Muscle layer of duodenum (tissue), 2 donors: ENCODE results near the gene GSX1.

Experiments
- H3K27ac ChIP-seq: one replicate; pipeline ENCODE4 v1.7.0; 2013; ENCODE audit warnings: mild to moderate bottlenecking, low read length
- H3K27me3 ChIP-seq: one replicate; pipeline ENCODE4 v1.7.0; 2013; ENCODE audit warnings: low read depth, mild to moderate bottlenecking, control low read depth, low read length
- H3K36me3 ChIP-seq, 2 donors: one replicate each; pipeline ENCODE4 v1.7.0; 2013; ENCODE audit warnings: low read length in 2 of 2, control low read depth in 1 of 2, mild to moderate bottlenecking in 1 of 2; ENCODE audit not compliant: insufficient read depth in 2 of 2, control insufficient read depth in 1 of 2
- H3K4me1 ChIP-seq, 2 donors: one replicate each; pipeline ENCODE4 v1.7.0; 2013; ENCODE audit warnings: low read length in 2 of 2, mild to moderate bottlenecking in 2 of 2, control low read depth in 1 of 2, moderate library complexity in 1 of 2; ENCODE audit not compliant: insufficient read depth in 2 of 2, control insufficient read depth in 1 of 2
- H3K4me3 ChIP-seq, 2 donors: one replicate each; pipeline ENCODE4 v1.7.0; 2013; ENCODE audit warnings: low read length in 2 of 2, low read depth in 1 of 2, mild to moderate bottlenecking in 1 of 2
- H3K9me3 ChIP-seq, 2 donors: one replicate each; pipeline ENCODE4 v1.7.0; 2013; ENCODE audit warnings: low read length in 2 of 2, control low read depth in 1 of 2, mild to moderate bottlenecking in 1 of 2; ENCODE audit not compliant: control insufficient read depth in 1 of 2
- donor health status: healthy.

The GSX1 gene

GRCh38 chr13:27782151-27782550 is 10.1 kb upstream of the GSX1 start:
- no peaks in the 10 kb centered on the region for H3K27me3 ChIP-seq
- no peaks in the 10 kb centered on the region for H3K9me3 ChIP-seq
- no peak overlapping the region for H3K4me3 ChIP-seq
- no peak overlapping the region for H3K27ac ChIP-seq
- no peaks in the 10 kb centered on the region for H3K4me1 ChIP-seq
- no peaks in the 10 kb centered on the region for H3K36me3 ChIP-seq

GRCh38 chr13:27783111-27783510 is 9.2 kb upstream of the GSX1 start:
- Histone ChIP-seq H3K36me3 (no peaks in the 10 kb centered on the region), H3K27ac (no peak overlapping the region), H3K27me3 (peaks cover under 1% of the 10 kb centered on the region), H3K9me3 (no peaks in the 10 kb centered on the region), H3K4me1 (no peaks in the 10 kb centered on the region), H3K4me3 (no peak overlapping the region)

- H3K36me3 ChIP-seq = no peaks in the 10 kb centered on the region
- no peak overlapping the region for H3K4me3 ChIP-seq
- H3K4me1 ChIP-seq = peaks cover 9 to 36% of the 10 kb centered on the region in 2 donors
- peaks cover 34% of the 10 kb centered on the region for H3K27me3 ChIP-seq
- H3K27ac ChIP-seq = no peak overlapping the region
- H3K9me3 ChIP-seq = peaks cover 0 to 5% of the 10 kb centered on the region in 2 donors
Observed at GRCh38 chr13:27788271-27788670, 4.0 kb upstream of the GSX1 start.

- no peak overlapping the region for H3K27ac ChIP-seq
- H3K4me3 ChIP-seq = no peak overlapping the region
Observed at GRCh38 chr13:27789153-27789494, 3.2 kb upstream of the GSX1 start.

GRCh38 chr13:27789495-27790303 is 2.6 kb upstream of the GSX1 start:
- Histone ChIP-seq H3K9me3 (peaks cover 0 to 5% of the 10 kb centered on the region in 2 donors), H3K27me3 (peaks cover 46% of the 10 kb centered on the region), H3K4me3 (peak overlapping the region in 1 of 2 donors; percentile 50), H3K4me1 (peaks cover 9 to 45% of the 10 kb centered on the region in 2 donors), H3K27ac (no peak overlapping the region), H3K36me3 (no peaks in the 10 kb centered on the region)

More at GRCh38 chr13:27789153-27789494, 3.2 kb upstream of the GSX1 start:
- H3K9me3 ChIP-seq = peaks cover 0 to 5% of the 10 kb centered on the region in 2 donors
- H3K36me3 ChIP-seq = no peaks in the 10 kb centered on the region
- H3K27me3 ChIP-seq = peaks cover 42% of the 10 kb centered on the region
- peaks cover 9 to 43% of the 10 kb centered on the region in 2 donors for H3K4me1 ChIP-seq

- Histone ChIP-seq H3K36me3 (no peaks in the 10 kb centered on the region), H3K4me1 (peaks cover 9 to 45% of the 10 kb centered on the region in 2 donors), H3K4me3 (peak overlapping the region; percentile 34 to 68), H3K27ac (no peak overlapping the region), H3K27me3 (peaks cover 54% of the 10 kb centered on the region), H3K9me3 (peaks cover 0 to 5% of the 10 kb centered on the region in 2 donors)
Observed at GRCh38 chr13:27790523-27790922, 1.8 kb upstream of the GSX1 start.

- Histone ChIP-seq H3K27me3 (peaks cover 62% of the 10 kb centered on the region), H3K4me1 (peaks cover 9 to 45% of the 10 kb centered on the region in 2 donors), H3K36me3 (no peaks in the 10 kb centered on the region), H3K9me3 (peaks cover 0 to 5% of the 10 kb centered on the region in 2 donors), H3K27ac (no peak overlapping the region), H3K4me3 (peak overlapping the region; percentile 34 to 68)
Observed at GRCh38 chr13:27791146-27791900, 960 bp upstream of the GSX1 start.

- Histone ChIP-seq H3K4me1 (peaks cover 9 to 46% of the 10 kb centered on the region in 2 donors), H3K4me3 (peak overlapping the region in 1 of 2 donors; percentile 68)
Observed at GRCh38 chr13:27791901-27792392, 336 bp upstream of the GSX1 start.

GRCh38 chr13:27793507-27794367 is 1.5 kb downstream of the GSX1 start:
- no peak overlapping the region for H3K4me3 ChIP-seq

More at GRCh38 chr13:27791901-27792392, 336 bp upstream of the GSX1 start:
- Histone ChIP-seq H3K9me3 (peaks cover 0 to 5% of the 10 kb centered on the region in 2 donors), H3K27me3 (peaks cover 68% of the 10 kb centered on the region), H3K27ac (no peak overlapping the region), H3K36me3 (no peaks in the 10 kb centered on the region)

GRCh38 chr13:27794368-27794691 is 2.0 kb downstream of the GSX1 start:
- Histone ChIP-seq H3K9me3 (peaks cover 0 to 5% of the 10 kb centered on the region in 2 donors), H3K4me1 (peaks cover 9 to 51% of the 10 kb centered on the region in 2 donors), H3K27ac (no peak overlapping the region), H3K27me3 (peaks cover 72% of the 10 kb centered on the region), H3K36me3 (no peaks in the 10 kb centered on the region), H3K4me3 (no peak overlapping the region)

More at GRCh38 chr13:27793507-27794367, 1.5 kb downstream of the GSX1 start:
- peaks cover 78% of the 10 kb centered on the region for H3K27me3 ChIP-seq
- peaks cover 0 to 5% of the 10 kb centered on the region in 2 donors for H3K9me3 ChIP-seq
- H3K36me3 ChIP-seq = no peaks in the 10 kb centered on the region
- H3K27ac ChIP-seq = no peak overlapping the region
- H3K4me1 ChIP-seq = peaks cover 9 to 52% of the 10 kb centered on the region in 2 donors
